IPS DF 6.9 (cell line): ENCODE data around the gene NCL.

ENCODE experiments used
- DNase-seq: peaks from one replicate; pipeline ENCODE4 v3.0.0-alpha.2; 2013; ENCODE audit warnings: low read depth, low spot score
- H3K27ac ChIP-seq: one replicate; pipeline ENCODE4 v1.5.1; 2013; ENCODE audit warnings: low read length, control low read depth
- H3K27me3 ChIP-seq: 2 replicates; pipeline ENCODE4 v1.6.1; 2013; ENCODE audit warnings: mild to moderate bottlenecking, low read length; ENCODE audit not compliant: control insufficient read depth, insufficient read depth
- H3K36me3 ChIP-seq: 2 replicates; pipeline ENCODE4 v1.6.1; 2013; ENCODE audit warnings: low read length; ENCODE audit not compliant: control insufficient read depth, insufficient read depth
- H3K4me1 ChIP-seq: 2 replicates; pipeline ENCODE4 v1.6.1; 2013; ENCODE audit warnings: low read length; ENCODE audit not compliant: control insufficient read depth, insufficient read depth
- H3K4me3 ChIP-seq: 2 replicates; pipeline ENCODE4 v1.5.1; 2013; ENCODE audit warnings: mild to moderate bottlenecking, low read length
- H3K9me3 ChIP-seq: 2 replicates; pipeline ENCODE4 v1.6.1; 2013; ENCODE audit warnings: low read length, inconsistent platforms; ENCODE audit not compliant: control insufficient read depth, insufficient read depth
- WGBS: extraction: QIAGEN DNeasy Blood & Tissue Kit; methylation state at CpG from one replicate; pipeline ENCODE4 v1.1.7; 2013; ENCODE audit warnings: mixed read lengths, missing lambda C conversion rate; ENCODE audit not compliant: insufficient read length, insufficient coverage; 5-methylcytosine and 5-hydroxymethylcytosine counted together

The NCL gene

GRCh38 chr2:231486851-231487596, 22.7 kb upstream of the NCL start:
- WGBS, result no CpG with 5 or more reads among the region's 6 CpGs
- no peaks in the 10 kb centered on the region for H3K36me3 ChIP-seq
- no peaks in the 10 kb centered on the region for H3K27me3 ChIP-seq
- no peak overlapping the region for H3K27ac ChIP-seq
- H3K4me1 ChIP-seq, result no peaks in the 10 kb centered on the region
- H3K4me3 ChIP-seq, result no peak overlapping the region
- no peaks in the 10 kb centered on the region for H3K9me3 ChIP-seq
- DNase-seq, result no peak

GRCh38 chr2:231483398-231484329, 19.4 kb upstream of the NCL start:
- Histone ChIP-seq H3K4me1 (no peaks in the 10 kb centered on the region), H3K9me3 (no peaks in the 10 kb centered on the region), H3K27me3 (no peaks in the 10 kb centered on the region), H3K4me3 (no peak overlapping the region), H3K36me3 (no peaks in the 10 kb centered on the region), H3K27ac (no peak overlapping the region)
- no CpG with 5 or more reads among the region's 65 CpGs for WGBS
- DNase-seq, result no peak

DNA sequence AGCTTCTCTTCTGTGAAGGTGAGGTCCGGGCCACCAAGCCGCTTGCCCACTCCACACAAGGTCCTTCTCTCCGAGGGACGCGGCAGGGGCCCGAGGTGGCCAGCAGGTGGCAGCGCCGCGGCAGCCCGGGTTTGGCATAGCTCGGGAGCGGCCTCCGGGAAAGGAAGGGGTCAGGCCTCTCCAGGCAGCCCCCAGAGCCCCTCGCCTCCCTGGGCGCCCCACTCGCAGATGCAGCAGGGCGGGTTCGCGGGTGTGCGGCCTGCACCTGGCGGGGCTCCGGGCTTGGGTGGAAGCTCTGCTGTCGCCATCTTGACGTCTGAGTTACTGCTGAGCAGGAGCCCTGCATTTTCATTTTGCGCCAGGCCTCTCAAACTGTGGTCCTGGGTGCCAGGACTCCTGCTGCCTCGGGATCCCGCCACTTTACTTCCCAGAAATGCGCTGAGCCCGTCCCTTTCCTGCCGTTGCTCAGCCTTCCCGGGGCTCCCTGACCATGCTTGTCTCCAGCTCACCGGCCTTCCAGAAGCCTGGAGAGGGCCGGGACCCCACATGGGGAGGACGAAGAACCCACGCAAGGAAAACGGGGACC, 18.6 kb upstream of the NCL start:
- Histone ChIP-seq H3K4me3 (no peak overlapping the region), H3K27me3 (no peaks in the 10 kb centered on the region)

GRCh38 chr2:231480781-231481180, 16.5 kb upstream of the NCL start:
- H3K27ac ChIP-seq, result no peak overlapping the region
- H3K36me3 ChIP-seq, result no peaks in the 10 kb centered on the region
- DNase-seq, result no peak
- WGBS, result no CpG with 5 or more reads among the region's 3 CpGs
- H3K4me1 ChIP-seq, result no peaks in the 10 kb centered on the region
- no peaks in the 10 kb centered on the region for H3K9me3 ChIP-seq
- no peak overlapping the region for H3K4me3 ChIP-seq
- no peaks in the 10 kb centered on the region for H3K27me3 ChIP-seq

More for the DNA sequence above, 18.6 kb upstream of the NCL start:
- Histone ChIP-seq H3K27ac (no peak overlapping the region), H3K4me1 (no peaks in the 10 kb centered on the region), H3K36me3 (no peaks in the 10 kb centered on the region), H3K9me3 (no peaks in the 10 kb centered on the region)
- WGBS, result no CpG with 5 or more reads among the region's 36 CpGs
- DNase-seq, result no peak

- no peaks in the 10 kb centered on the region for H3K27me3 ChIP-seq
- H3K4me3 ChIP-seq, result no peak overlapping the region
- H3K9me3 ChIP-seq, result no peaks in the 10 kb centered on the region
- no peaks in the 10 kb centered on the region for H3K36me3 ChIP-seq
- H3K27ac ChIP-seq, result no peak overlapping the region
- DNase-seq, result no peak
- no peaks in the 10 kb centered on the region for H3K4me1 ChIP-seq
- no CpG with 5 or more reads among the region's 9 CpGs for WGBS
Measured at GRCh38 chr2:231479455-231479854, 15.2 kb upstream of the NCL start.

- Histone ChIP-seq H3K27me3 (no peaks in the 10 kb centered on the region), H3K36me3 (no peaks in the 10 kb centered on the region), H3K4me3 (no peak overlapping the region), H3K27ac (no peak overlapping the region), H3K9me3 (no peaks in the 10 kb centered on the region), H3K4me1 (no peaks in the 10 kb centered on the region)
- no CpG with 5 or more reads among the region's 3 CpGs for WGBS
- DNase-seq, result no peak
Measured at GRCh38 chr2:231476920-231477319, 12.6 kb upstream of the NCL start.

DNA sequence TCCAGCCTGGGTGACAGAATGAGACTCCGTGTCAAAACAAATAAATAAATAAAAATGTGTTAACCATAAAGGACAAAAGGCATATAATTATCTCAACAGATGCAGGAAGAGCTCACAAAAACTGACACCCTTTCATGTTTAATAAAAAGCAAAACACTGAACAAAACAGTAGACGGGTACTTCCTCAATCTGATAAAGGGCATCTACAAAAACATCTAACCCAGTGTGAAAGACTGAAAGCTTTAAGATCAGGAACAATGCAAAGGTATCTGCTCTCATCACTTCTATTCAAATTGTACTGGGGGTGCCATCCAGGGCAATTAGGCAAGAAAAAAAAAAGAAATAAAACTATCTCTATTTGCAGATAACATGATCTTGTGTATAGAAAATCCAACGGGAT, 11.7 kb upstream of the NCL start:
- H3K27me3 ChIP-seq, result no peaks in the 10 kb centered on the region
- no CpG with 5 or more reads among the region's 3 CpGs for WGBS
- no peaks in the 10 kb centered on the region for H3K4me1 ChIP-seq
- DNase-seq, result no peak
- H3K27ac ChIP-seq, result no peak overlapping the region
- H3K4me3 ChIP-seq, result no peak overlapping the region
- H3K36me3 ChIP-seq, result no peaks in the 10 kb centered on the region
- H3K9me3 ChIP-seq, result no peaks in the 10 kb centered on the region

- Histone ChIP-seq H3K9me3 (no peaks in the 10 kb centered on the region), H3K4me1 (no peaks in the 10 kb centered on the region), H3K4me3 (no peak overlapping the region), H3K36me3 (no peaks in the 10 kb centered on the region), H3K27me3 (no peaks in the 10 kb centered on the region), H3K27ac (no peak overlapping the region)
- DNase-seq, result no peak
- WGBS, result no CpG with 5 or more reads among the region's 3 CpGs
Measured at GRCh38 chr2:231472816-231473215, 8.5 kb upstream of the NCL start.

DNA sequence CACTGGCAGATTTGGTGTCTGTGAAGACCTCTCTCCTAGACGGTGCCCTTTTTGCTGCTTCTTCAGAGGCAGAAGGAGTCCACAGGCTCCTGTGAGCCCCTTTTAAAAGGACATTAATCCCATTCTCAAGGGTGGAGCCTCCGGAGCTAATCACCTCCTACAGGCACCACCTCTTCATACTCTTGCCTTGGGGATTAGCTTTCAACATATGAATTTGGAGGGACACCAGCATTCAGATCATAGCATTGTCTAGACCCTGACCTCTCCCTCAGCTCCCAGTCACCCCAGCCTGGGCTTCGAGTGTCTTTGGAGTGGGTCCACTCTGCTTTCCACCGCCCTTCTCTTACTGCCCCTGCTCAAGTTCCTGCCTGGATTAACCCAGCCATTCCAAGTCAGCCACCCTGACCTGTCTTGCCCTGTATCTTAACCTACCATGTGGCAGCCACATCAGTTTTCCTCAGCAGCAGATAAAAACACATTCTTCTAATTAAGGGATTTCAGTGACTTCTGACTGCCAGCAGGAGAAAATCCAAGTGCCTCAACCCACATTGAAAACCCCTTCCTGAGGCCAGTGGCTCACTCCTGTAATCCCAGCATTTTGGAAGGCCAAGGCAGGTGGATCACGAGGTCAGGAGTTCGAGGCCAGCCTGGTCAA, 6.1 kb upstream of the NCL start:
- H3K9me3 ChIP-seq, result no peaks in the 10 kb centered on the region
- H3K4me3 ChIP-seq, result no peak overlapping the region
- no peaks in the 10 kb centered on the region for H3K27me3 ChIP-seq
- H3K27ac ChIP-seq, result no peak overlapping the region
- H3K36me3 ChIP-seq, result no peaks in the 10 kb centered on the region
- WGBS, result no CpG with 5 or more reads among the region's 6 CpGs
- H3K4me1 ChIP-seq, result no peaks in the 10 kb centered on the region
- no peak for DNase-seq

DNA sequence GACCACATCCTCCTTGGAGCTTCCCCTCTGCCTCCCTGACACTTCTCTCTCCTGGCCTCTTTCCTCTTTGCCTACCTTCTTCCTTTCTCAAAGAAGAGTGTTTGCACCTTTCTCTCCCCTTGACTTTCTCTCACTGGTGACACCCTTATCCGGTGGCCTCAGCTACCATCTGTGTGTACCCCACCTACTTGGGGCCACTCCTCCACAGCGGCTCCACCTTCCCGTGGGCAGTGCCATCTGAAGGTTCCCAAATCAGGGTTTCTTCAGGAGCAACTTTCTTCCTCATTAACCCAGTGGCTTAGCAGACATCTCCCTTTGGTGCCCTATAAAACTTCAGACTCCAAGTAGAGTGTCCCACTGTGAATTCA, 5.3 kb upstream of the NCL start:
- no peak overlapping the region for H3K4me3 ChIP-seq
- WGBS, result no CpG with 5 or more reads among the region's 3 CpGs
- no peak for DNase-seq
- no peaks in the 10 kb centered on the region for H3K9me3 ChIP-seq
- H3K27me3 ChIP-seq, result no peaks in the 10 kb centered on the region
- H3K4me1 ChIP-seq, result no peaks in the 10 kb centered on the region
- no peaks in the 10 kb centered on the region for H3K36me3 ChIP-seq
- no peak overlapping the region for H3K27ac ChIP-seq
